Cardiac fibroblast (primary cell): Measurements from ENCODE around the gene LIN37.
A peak's percentile ranks its signal among the peaks of the same experiment; 100 is the strongest.

ENCODE experiments used
- DNase-seq, 2 donors: peaks; one replicate each; pipeline versions ENCODE4 v3.0.0 to v3.0.0-alpha.2; 2010; ENCODE audit warnings: low read depth in 2 of 2
- H3K4me3 ChIP-seq, 2 donors: replicated peaks in 1 of 2; 1 replicate in 1 of 2; 2 replicates in 1 of 2; pipeline ENCODE4 v1.5.1; 2011; ENCODE audit warnings: low read depth in 2 of 2, low read length in 2 of 2, mild to moderate bottlenecking in 2 of 2, moderate library complexity in 1 of 2
- TF ChIP-seq, protein P1 (sequence below): IDR thresholded peaks from one replicate; pipeline ENCODE4 v1.5.1; 2011; ENCODE audit warnings: low read depth, mild to moderate bottlenecking, low read length, inconsistent platforms

Gene LIN37, protein sequence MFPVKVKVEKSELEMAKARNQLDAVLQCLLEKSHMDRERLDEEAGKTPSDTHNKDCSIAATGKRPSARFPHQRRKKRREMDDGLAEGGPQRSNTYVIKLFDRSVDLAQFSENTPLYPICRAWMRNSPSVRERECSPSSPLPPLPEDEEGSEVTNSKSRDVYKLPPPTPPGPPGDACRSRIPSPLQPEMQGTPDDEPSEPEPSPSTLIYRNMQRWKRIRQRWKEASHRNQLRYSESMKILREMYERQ

GRCh38 chr19:35748106-35749020, at the start of gene LIN37:
TSS of gene LIN37 (plus strand) at chr19:35748576. CDS start at chr19:35748725, 149 bp downstream.
- H3K4me3 ChIP-seq: peak within 1 kb of the TSS; percentile 98 to 99
- TF ChIP-seq, protein P1, sequence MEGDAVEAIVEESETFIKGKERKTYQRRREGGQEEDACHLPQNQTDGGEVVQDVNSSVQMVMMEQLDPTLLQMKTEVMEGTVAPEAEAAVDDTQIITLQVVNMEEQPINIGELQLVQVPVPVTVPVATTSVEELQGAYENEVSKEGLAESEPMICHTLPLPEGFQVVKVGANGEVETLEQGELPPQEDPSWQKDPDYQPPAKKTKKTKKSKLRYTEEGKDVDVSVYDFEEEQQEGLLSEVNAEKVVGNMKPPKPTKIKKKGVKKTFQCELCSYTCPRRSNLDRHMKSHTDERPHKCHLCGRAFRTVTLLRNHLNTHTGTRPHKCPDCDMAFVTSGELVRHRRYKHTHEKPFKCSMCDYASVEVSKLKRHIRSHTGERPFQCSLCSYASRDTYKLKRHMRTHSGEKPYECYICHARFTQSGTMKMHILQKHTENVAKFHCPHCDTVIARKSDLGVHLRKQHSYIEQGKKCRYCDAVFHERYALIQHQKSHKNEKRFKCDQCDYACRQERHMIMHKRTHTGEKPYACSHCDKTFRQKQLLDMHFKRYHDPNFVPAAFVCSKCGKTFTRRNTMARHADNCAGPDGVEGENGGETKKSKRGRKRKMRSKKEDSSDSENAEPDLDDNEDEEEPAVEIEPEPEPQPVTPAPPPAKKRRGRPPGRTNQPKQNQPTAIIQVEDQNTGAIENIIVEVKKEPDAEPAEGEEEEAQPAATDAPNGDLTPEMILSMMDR: no peak
- DNase-seq: peak; percentile 100

GRCh38 chr19:35702223-35703012, 46.0 kb upstream of the LIN37 start:
- peak; percentile 98 for DNase-seq
- peak overlapping the region; percentile 58 to 60 for H3K4me3 ChIP-seq
- TF ChIP-seq, protein P1: no peak

DNA sequence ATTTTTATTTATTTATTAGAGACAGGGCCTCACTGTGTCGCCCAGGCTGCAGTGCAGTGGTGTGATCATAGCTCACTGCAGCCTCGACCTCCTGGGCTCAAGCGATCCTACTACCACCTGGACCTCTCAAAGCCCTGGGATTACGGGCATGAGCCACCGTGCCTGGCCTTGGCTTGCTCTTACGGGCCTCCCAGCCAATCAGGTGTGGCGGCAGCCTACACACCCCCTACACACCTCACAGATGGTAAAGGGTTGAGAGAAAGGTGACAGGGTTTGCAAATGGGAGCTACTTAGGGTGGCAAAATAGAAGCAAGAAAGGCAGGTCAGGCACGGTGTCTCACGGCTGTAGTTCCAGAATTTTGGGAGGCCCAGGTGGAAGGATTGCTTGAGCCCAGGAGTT, 45.0 kb upstream of the LIN37 start:
- DNase-seq: no peak
- TF ChIP-seq, protein P1: no peak
- no peak overlapping the region for H3K4me3 ChIP-seq

GRCh38 chr19:35704218-35704617, 44.2 kb upstream of the LIN37 start, which contains the start of gene ZBTB32:
TSS of gene ZBTB32 (plus strand) at chr19:35704558. CDS start at chr19:35714627, 10,069 bp downstream.
- DNase-seq: peak; percentile 60 to 75
- TF ChIP-seq, protein P1: no peak
- no peak within 1 kb of the TSS for H3K4me3 ChIP-seq

DNA sequence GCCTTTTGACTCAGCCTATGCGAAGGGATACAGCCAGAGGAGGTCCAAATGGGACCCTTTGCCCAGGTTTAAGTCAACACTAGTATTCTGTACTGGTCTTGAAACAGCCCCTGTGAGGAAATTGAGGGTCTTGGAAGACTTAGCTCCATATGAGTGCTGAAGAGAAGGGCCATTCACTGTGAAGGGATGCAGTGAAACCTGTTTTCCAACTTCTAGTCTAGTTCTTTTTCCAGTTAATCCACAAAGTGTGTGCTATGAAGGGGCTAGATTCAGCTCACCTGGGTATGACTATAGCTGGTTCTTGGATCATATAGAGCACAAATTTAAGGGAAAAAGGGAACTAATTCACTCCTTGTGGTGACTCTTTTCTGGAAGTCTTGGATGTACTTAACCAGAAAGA, 40.0 kb upstream of the LIN37 start:
- no peak overlapping the region for H3K4me3 ChIP-seq
- TF ChIP-seq, protein P1: no peak
- DNase-seq: no peak
